Breast epithelium (tissue), 4 donors: ENCODE data around the gene SHROOM2. TPM values are rescaled to one million over a fixed set of nuclear protein-coding genes. Genes with fewer than 3 reads are reported as not detected.
"Not testable (repeated sequence)": the region's sequence is repeated elsewhere in the genome, so short reads cannot be mapped to it uniquely, and the experiment has no call there.

Source experiments
- DNase-seq, 2 donors: peaks; one replicate each; pipeline ENCODE4 v3.0.0-alpha.2; 2019; ENCODE audit warnings: low spot score in 2 of 2
- H3K27ac ChIP-seq, 2 donors: fragments of 200-600 bp; sonication (generic) in 1 of 2; one replicate each; pipeline ENCODE4 v1.5.1; 2016 to 2019; ENCODE audit warnings: mild to moderate bottlenecking in 1 of 2
- H3K27me3 ChIP-seq, 2 donors: fragments of 200-600 bp; sonication (generic) in 1 of 2; one replicate each; pipeline versions ENCODE4 v1.5.1 to v1.6.0; 2017 to 2019; ENCODE audit warnings: control low read depth in 1 of 2, mild to moderate bottlenecking in 1 of 2
- H3K36me3 ChIP-seq: fragments of 200-600 bp; one replicate; pipeline ENCODE4 v1.5.1; 2019
- H3K4me1 ChIP-seq, 2 donors: fragments of 200-600 bp; sonication (generic); one replicate each; pipeline ENCODE4 v1.5.1; 2016 to 2019; ENCODE audit warnings: control low read depth in 1 of 2
- H3K4me3 ChIP-seq, 3 donors: fragments of 200-600 bp; sonication (generic); 1 replicate in 2 of 3; 2 replicates in 1 of 3; pipeline ENCODE4 v1.5.1; 2016 to 2019; ENCODE audit warnings: mild to moderate bottlenecking in 3 of 3, moderate library complexity in 2 of 3
- H3K9me3 ChIP-seq, 2 donors: fragments of 200-600 bp; sonication (generic) in 1 of 2; one replicate each; pipeline ENCODE4 v1.5.1; 2016 to 2019; ENCODE audit warnings: control low read depth in 1 of 2
- CTCF ChIP-seq, 3 donors: fragments of 450-650 bp; IDR thresholded peaks; one replicate each; pipeline ENCODE4 v1.5.1; 2016 to 2017; ENCODE audit warnings: antibody characterized with exemption in 3 of 3, mild to moderate bottlenecking in 3 of 3, moderate library complexity in 3 of 3
- POLR2A ChIP-seq: fragments of 450-650 bp; IDR thresholded peaks from one replicate; pipeline ENCODE4 v1.6.1; 2016; ENCODE audit warnings: antibody characterized with exemption, mild to moderate bottlenecking, moderate library complexity
- POLR2AphosphoS5 ChIP-seq, 3 donors: sonication (generic); formaldehyde crosslinking; IDR thresholded peaks; one replicate each; pipeline ENCODE4 v1.6.1; 2017; ENCODE audit warnings: antibody characterized with exemption in 3 of 3
- intact Hi-C: fragments of 100-400 bp; cut with DNase I; formaldehyde crosslinking; loops from one replicate; pipeline ENCODE4 v1.15.1; 2023; ENCODE audit warnings: low total_unique reads
- total RNA-seq, 3 donors: library from RNA; depleted of rRNA; stranded (reverse); fragments of >200 nt; gene quantifications; one replicate each; pipeline ENCODE4 v1.1.0, GENCODE V29; 2016

The SHROOM2 gene
- total RNA-seq, 3 donors from 2014 or later = 0.48 to 4.5 (median 3.9) TPM

- H3K4me3 ChIP-seq = no peak overlapping the region
- H3K27me3 ChIP-seq = peaks cover 0 to 25% of the 10 kb centered on the region in 2 donors
- no peak overlapping the region for H3K27ac ChIP-seq
- H3K36me3 ChIP-seq = no peaks in the 10 kb centered on the region
- no peaks in the 10 kb centered on the region for H3K4me1 ChIP-seq
- TF ChIP-seq CTCF (IDR thresholded peaks at IDR 0.05) = no peak
- no peak for TF ChIP-seq POLR2A
- no peak for TF ChIP-seq POLR2AphosphoS5 (IDR thresholded peaks at IDR 0.05)
- H3K9me3 ChIP-seq = peaks cover 0 to under 1% of the 10 kb centered on the region in 2 donors
- no peak for DNase-seq
- intact Hi-C loops = no loop called here
Observed at GRCh38 chrX:9856588-9856987, 70.4 kb downstream of the SHROOM2 start.

DNA sequence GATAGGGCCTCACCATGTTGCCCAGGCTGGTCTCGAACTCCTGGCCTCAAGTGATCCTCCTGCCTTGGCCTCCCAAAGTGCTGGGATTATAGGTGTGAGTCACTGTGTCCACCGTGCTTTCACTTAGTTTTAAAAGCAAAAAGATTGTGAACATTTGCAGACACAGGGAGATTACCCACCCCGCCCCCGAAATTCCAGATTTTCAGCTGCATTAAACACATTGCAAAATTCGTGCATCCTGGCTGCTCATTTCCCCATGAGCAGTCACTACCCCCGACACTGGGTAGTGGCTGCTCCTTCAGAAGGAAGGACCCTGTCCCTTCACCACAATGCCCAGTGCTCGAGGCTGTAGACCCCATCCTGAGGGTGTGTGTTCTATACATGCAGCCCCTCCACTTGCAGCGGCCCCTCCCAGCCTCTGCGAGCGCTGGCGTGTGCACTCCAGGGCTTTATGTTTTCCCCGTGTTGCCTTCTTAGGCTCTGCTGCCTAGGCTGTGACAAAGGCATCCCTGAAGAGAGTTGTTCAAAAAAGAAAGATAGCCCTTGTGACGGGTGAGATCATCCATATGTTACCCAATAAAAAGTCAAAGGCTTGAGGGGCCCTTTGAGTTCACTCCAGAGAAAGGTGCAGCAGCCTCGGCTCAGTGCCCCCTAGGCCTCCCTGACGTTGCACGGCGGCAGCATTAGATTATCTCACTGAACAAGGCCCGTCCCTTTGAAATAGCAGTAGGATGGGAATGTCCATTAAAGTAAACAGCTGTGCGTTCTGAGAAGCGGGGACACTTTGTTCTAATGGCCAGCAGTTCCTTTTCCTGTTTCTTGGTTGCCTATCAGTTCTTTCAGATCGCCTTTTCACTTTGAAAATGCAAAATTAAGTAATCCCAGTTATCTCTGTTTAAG, 71.6 kb downstream of the SHROOM2 start:
- peaks cover 0 to 21% of the 10 kb centered on the region in 2 donors for H3K27me3 ChIP-seq
- no peak overlapping the region for H3K27ac ChIP-seq
- DNase-seq = no peak
- H3K9me3 ChIP-seq = peaks cover 5 to 13% of the 10 kb centered on the region in 2 donors
- intact Hi-C loops = no loop called here
- TF ChIP-seq POLR2AphosphoS5 (IDR thresholded peaks at IDR 0.05) (no peak), POLR2A (no peak), CTCF (IDR thresholded peaks at IDR 0.05) (no peak)
- H3K4me3 ChIP-seq = no peak overlapping the region
- H3K36me3 ChIP-seq = no peaks in the 10 kb centered on the region
- no peaks in the 10 kb centered on the region for H3K4me1 ChIP-seq

DNA sequence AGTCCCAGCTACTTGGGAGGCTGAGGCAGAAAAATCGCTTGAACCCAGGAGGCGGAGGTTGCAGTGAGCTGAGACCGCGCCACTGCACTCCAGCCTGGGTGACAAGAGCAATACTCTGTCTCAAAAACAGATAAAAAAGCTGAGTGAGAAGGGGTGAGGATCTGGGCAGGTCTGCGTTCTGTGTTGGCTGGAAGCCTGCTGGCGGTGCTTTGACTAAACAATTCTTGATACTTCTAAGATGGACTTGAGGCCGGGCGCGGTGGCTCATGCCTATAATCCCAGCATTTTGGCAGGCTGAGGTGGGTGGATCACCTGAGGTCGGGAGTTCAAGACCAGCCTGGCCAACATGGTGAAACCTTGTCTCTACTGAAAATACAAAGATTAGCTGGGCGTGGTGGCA, 72.5 kb downstream of the SHROOM2 start:
- H3K4me3 ChIP-seq, H3K27ac ChIP-seq, H3K36me3 ChIP-seq, H3K4me1 ChIP-seq, intact Hi-C loops, DNase-seq: not testable (repeated sequence)
- Histone ChIP-seq H3K27me3 (peaks cover 0 to 14% of the 10 kb centered on the region in 2 donors), H3K9me3 (peaks cover 5 to 14% of the 10 kb centered on the region in 2 donors)

DNA sequence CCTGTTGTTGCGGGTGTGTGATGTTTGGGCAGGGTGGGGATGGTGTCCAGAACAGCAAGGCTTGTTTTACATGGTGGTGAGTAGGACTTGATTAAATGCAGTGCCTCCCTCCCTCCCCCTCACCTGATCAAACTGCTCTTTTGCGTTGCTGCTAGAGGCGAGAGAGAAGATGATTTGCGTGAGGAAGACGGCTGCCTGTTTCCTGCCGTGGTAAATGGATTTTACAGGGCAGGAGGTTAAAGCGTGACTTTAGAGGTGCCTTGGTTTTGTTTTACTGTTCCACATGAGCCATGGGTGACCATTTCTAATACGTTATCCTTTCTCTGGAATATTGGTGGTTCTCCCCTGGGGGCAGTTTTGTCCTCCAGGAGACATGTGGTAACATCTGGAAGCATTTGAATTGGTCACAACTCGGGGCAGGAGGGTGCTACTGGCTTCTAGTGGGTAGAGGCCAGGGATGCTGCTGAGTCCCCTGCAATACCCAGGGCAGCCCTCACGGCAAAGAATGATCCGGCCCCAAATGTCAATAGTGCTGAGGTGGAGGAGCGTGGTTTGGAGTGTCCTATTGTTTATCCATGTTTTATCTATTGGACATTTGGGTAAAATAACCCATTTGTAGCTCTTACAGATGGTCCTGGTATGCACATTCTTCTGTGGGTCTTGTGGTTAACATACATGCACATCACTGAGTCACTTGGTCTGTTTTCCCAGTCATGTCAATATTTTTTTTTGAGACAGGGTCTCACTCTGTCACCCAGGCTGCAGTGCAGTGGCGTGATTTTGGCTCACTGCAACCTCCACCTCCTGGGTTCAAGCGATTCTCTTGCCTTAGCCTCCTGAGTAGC, 73.7 kb downstream of the SHROOM2 start:
- Histone ChIP-seq H3K27me3 (peaks cover 0 to 4% of the 10 kb centered on the region in 2 donors), H3K9me3 (peaks cover 5 to 14% of the 10 kb centered on the region in 2 donors), H3K36me3 (no peaks in the 10 kb centered on the region), H3K27ac (no peak overlapping the region), H3K4me1 (no peaks in the 10 kb centered on the region), H3K4me3 (no peak overlapping the region)
- DNase-seq = no peak
- no peak for TF ChIP-seq POLR2A
- no peak for TF ChIP-seq CTCF (IDR thresholded peaks at IDR 0.05)
- intact Hi-C loops = no loop called here

DNA sequence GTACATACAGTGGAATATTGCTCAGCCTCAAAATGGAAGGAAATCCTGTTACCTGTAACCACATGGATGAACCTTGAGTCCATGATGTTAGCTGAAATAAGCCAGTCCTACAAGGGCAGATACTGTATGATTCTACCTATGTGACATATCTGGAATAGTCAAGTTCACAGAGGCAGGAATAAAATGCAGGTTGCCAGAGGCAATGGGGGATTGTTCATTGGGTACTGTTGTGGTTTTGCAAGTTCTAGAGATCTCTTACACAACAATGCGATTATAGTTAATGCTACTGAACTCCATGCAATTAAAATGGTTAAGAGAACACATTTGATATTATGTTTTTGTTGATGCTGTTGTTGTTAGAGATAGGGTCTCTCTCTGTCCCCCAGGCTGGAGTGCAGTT, 74.6 kb downstream of the SHROOM2 start:
- H3K4me1 ChIP-seq = no peaks in the 10 kb centered on the region
- intact Hi-C loops = no loop called here
- no peak overlapping the region for H3K27ac ChIP-seq
- no peak for TF ChIP-seq POLR2AphosphoS5 (IDR thresholded peaks at IDR 0.05)
- no peak for TF ChIP-seq CTCF (IDR thresholded peaks at IDR 0.05)
- TF ChIP-seq POLR2A = no peak
- no peaks in the 10 kb centered on the region for H3K36me3 ChIP-seq
- no peak for DNase-seq
- H3K9me3 ChIP-seq = peaks cover 5 to 14% of the 10 kb centered on the region in 2 donors
- peaks cover 0 to 4% of the 10 kb centered on the region in 2 donors for H3K27me3 ChIP-seq
- no peak overlapping the region for H3K4me3 ChIP-seq
